Endothelial cell of umbilical vein (primary cell): ENCODE data around the gene CCDC157.

Experiments used
- EZH2 ChIP-seq: IDR thresholded peaks from 2 replicates; pipeline ENCODE4 v1.6.1; 2012; ENCODE audit warnings: borderline replicate concordance, low read depth, mild to moderate bottlenecking, moderate library complexity, low read length, inconsistent platforms; ENCODE audit not compliant: severe bottlenecking
- FOS ChIP-seq: IDR thresholded peaks from 2 replicates; pipeline ENCODE4 v1.6.1; 2011; ENCODE audit warnings: mild to moderate bottlenecking, low read length, moderate library complexity, borderline replicate concordance; ENCODE audit not compliant: insufficient read depth
- JUN ChIP-seq: IDR thresholded peaks from 2 replicates; pipeline ENCODE4 v1.6.1; 2011; ENCODE audit warnings: borderline replicate concordance, low read depth; ENCODE audit not compliant: insufficient read length, insufficient read depth
- MAX ChIP-seq: IDR thresholded peaks from 2 replicates; pipeline ENCODE4 v1.6.1; 2011; ENCODE audit not compliant: insufficient read depth, insufficient read length
- MYC ChIP-seq: IDR thresholded peaks from one replicate; pipeline ENCODE4 v1.6.1; 2011; ENCODE audit warnings: mild to moderate bottlenecking, low read depth, low read length
- POLR2A ChIP-seq: IDR thresholded peaks from 2 replicates; pipeline ENCODE4 v1.6.1; 2012; ENCODE audit warnings: low read depth, mild to moderate bottlenecking, control low read depth, low read length
- POLR2AphosphoS5 ChIP-seq: IDR thresholded peaks from 2 replicates; pipeline ENCODE4 v1.6.1; 2012; ENCODE audit warnings: low read depth, mild to moderate bottlenecking, control low read depth, low read length, moderate library complexity; ENCODE audit not compliant: insufficient read depth
- TF ChIP-seq, protein P1 (sequence below), 2 donors: IDR thresholded peaks; 1 replicate in 1 of 2; 2 replicates in 1 of 2; pipeline ENCODE4 v1.5.1; 2011; ENCODE audit warnings: low read length in 2 of 2, mild to moderate bottlenecking in 2 of 2, moderate library complexity in 2 of 2, control low read depth in 1 of 2, inconsistent platforms in 1 of 2, low read depth in 1 of 2; ENCODE audit not compliant: insufficient read depth in 1 of 2; ENCODE audit errors: extremely low read depth in 1 of 2

GRCh38 chr22:30323246-30323645 lies 33.6 kb upstream of the CCDC157 start:
- TF ChIP-seq, protein P1, sequence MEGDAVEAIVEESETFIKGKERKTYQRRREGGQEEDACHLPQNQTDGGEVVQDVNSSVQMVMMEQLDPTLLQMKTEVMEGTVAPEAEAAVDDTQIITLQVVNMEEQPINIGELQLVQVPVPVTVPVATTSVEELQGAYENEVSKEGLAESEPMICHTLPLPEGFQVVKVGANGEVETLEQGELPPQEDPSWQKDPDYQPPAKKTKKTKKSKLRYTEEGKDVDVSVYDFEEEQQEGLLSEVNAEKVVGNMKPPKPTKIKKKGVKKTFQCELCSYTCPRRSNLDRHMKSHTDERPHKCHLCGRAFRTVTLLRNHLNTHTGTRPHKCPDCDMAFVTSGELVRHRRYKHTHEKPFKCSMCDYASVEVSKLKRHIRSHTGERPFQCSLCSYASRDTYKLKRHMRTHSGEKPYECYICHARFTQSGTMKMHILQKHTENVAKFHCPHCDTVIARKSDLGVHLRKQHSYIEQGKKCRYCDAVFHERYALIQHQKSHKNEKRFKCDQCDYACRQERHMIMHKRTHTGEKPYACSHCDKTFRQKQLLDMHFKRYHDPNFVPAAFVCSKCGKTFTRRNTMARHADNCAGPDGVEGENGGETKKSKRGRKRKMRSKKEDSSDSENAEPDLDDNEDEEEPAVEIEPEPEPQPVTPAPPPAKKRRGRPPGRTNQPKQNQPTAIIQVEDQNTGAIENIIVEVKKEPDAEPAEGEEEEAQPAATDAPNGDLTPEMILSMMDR (IDR thresholded peaks at IDR 0.05; ENCODE audit: extremely low read depth in 1 of 2, insufficient read depth in 1 of 2, low read depth in 1 of 2, low read length in 2 of 2): no peak
- no peak for TF ChIP-seq POLR2A
- TF ChIP-seq MAX: no peak
- no peak for TF ChIP-seq POLR2AphosphoS5
- no peak for TF ChIP-seq EZH2
- TF ChIP-seq JUN: no peak
- TF ChIP-seq MYC: no peak
- no peak for TF ChIP-seq FOS
